Sigmoid colon (tissue), 7 donors: ENCODE measurements around the gene P2RX4. TPM values are rescaled to one million over a fixed set of nuclear protein-coding genes. Genes with fewer than 3 reads are reported as not detected.
"Not testable (repeated sequence)": the region's sequence is repeated elsewhere in the genome, so short reads cannot be mapped to it uniquely, and the experiment has no call there.

Experiments
- DNase-seq: peaks from one replicate; pipeline ENCODE4 v3.0.0-alpha.2; 2019
- H3K27ac ChIP-seq, 4 donors: fragments of 200-600 bp; sonication (generic); one replicate each; pipeline ENCODE4 v1.5.1; 2016 to 2019; ENCODE audit warnings: mild to moderate bottlenecking in 1 of 4
- H3K27me3 ChIP-seq, 3 donors: fragments of 200-600 bp; sonication (generic); one replicate each; pipeline ENCODE4 v1.5.1; 2019; ENCODE audit warnings: mild to moderate bottlenecking in 1 of 3
- H3K36me3 ChIP-seq, 4 donors: fragments of 200-600 bp; sonication (generic); one replicate each; pipeline ENCODE4 v1.5.1; 2016 to 2019
- H3K4me1 ChIP-seq, 4 donors: fragments of 200-600 bp; sonication (generic); one replicate each; pipeline ENCODE4 v1.5.1; 2017 to 2019
- H3K4me3 ChIP-seq, 4 donors: fragments of 200-600 bp; sonication (generic); one replicate each; pipeline ENCODE4 v1.5.1; 2017 to 2019; ENCODE audit warnings: mild to moderate bottlenecking in 2 of 4, moderate library complexity in 1 of 4
- H3K9me3 ChIP-seq, 4 donors: fragments of 200-600 bp in 3 of 4; sonication (generic) in 3 of 4; one replicate each; pipeline versions ENCODE4 v1.5.1 to v1.6.1; 2013 to 2019
- CTCF ChIP-seq, 4 experiments: fragments of 450-650 bp in 3 of 4; fragments of 200-600 bp in 1 of 4; IDR thresholded peaks; one replicate each; pipeline ENCODE4 v1.5.1; 2016 to 2019; ENCODE audit warnings: antibody characterized with exemption in 4 of 4, mild to moderate bottlenecking in 3 of 4, moderate library complexity in 2 of 4
- EP300 ChIP-seq, 4 donors: sonication (generic); formaldehyde crosslinking; IDR thresholded peaks; one replicate each; pipeline ENCODE4 v1.6.1; 2017; ENCODE audit warnings: antibody characterized with exemption in 4 of 4
- POLR2A ChIP-seq, 2 donors: fragments of 450-650 bp; IDR thresholded peaks; one replicate each; pipeline ENCODE4 v1.6.1; 2016; ENCODE audit warnings: antibody characterized with exemption in 2 of 2, mild to moderate bottlenecking in 2 of 2, moderate library complexity in 2 of 2
- POLR2AphosphoS5 ChIP-seq, 4 donors: sonication (generic); formaldehyde crosslinking; IDR thresholded peaks; one replicate each; pipeline ENCODE4 v1.6.1; 2017; ENCODE audit warnings: antibody characterized with exemption in 4 of 4
- WGBS, 2 donors: extraction: QIAGEN DNeasy Blood & Tissue Kit; methylation state at CpG; one replicate each; pipeline ENCODE4 v1.1.7; 2013; 5-methylcytosine and 5-hydroxymethylcytosine counted together
- intact Hi-C: fragments of 100-400 bp; cut with DNase I; formaldehyde crosslinking; loops from one replicate; pipeline ENCODE4 v1.15.1; 2023
- polyA plus RNA-seq, 3 donors: library from polyadenylated mRNA; stranded (reverse); fragments of 200-250 nt; gene quantifications; one replicate each; pipeline ENCODE4 v1.2.3, GENCODE V29; 2013
- total RNA-seq, 4 donors: library from RNA; depleted of rRNA; stranded (reverse); fragments of >200 nt; gene quantifications; one replicate each; pipeline ENCODE4 v1.1.0, GENCODE V29; 2016
- donor health status: healthy with polysubstance abuse.
- donor health status: Bipolar disorder and iron deficiency.
- donor health status: healthy.

P2RX4 gene
- total and polyA plus RNA-seq, 7 donors, result 26.0 to 84.4 (median 36.9) TPM

- H3K27me3 ChIP-seq, result no peaks in the 10 kb centered on the region
- no peak for TF ChIP-seq POLR2AphosphoS5 (IDR thresholded peaks at IDR 0.05)
- no peak for TF ChIP-seq CTCF (IDR thresholded peaks at IDR 0.05)
- no peak for TF ChIP-seq EP300 (IDR thresholded peaks at IDR 0.05)
- TF ChIP-seq POLR2A (IDR thresholded peaks at IDR 0.05), result no peak
- H3K27ac ChIP-seq, result no peak overlapping the region
- DNase-seq, result no peak
- no peaks in the 10 kb centered on the region for H3K36me3 ChIP-seq
- no peak overlapping the region for H3K4me3 ChIP-seq
- 69 to 88% methylated on average over 7 of the region's 7 CpGs for WGBS, 2 donors
- intact Hi-C loops, result loop anchor here (5.0 kb wide), 1 partner anchor 62 kb away; no protein-coding TSS in a partner anchor
- H3K4me1 ChIP-seq, result no peaks in the 10 kb centered on the region
- no peaks in the 10 kb centered on the region for H3K9me3 ChIP-seq
These were observed 11.0 kb upstream of the P2RX4 start for GRCh38 chr12:121198949-121199348.

GRCh38 chr12:121201140-121201539 is 8.8 kb upstream of the P2RX4 start:
- H3K4me3 ChIP-seq, H3K4me1 ChIP-seq, H3K36me3 ChIP-seq, DNase-seq, H3K9me3 ChIP-seq, H3K27me3 ChIP-seq, H3K27ac ChIP-seq: not testable (repeated sequence)
- WGBS, 2 donors, result 90 to 94% methylated on average over 6 of the region's 6 CpGs
- intact Hi-C loops, result loop anchor here (10.0 kb wide), 1 partner anchor 94 kb away; the partner anchor contains the start of gene CAMKK2

DNA sequence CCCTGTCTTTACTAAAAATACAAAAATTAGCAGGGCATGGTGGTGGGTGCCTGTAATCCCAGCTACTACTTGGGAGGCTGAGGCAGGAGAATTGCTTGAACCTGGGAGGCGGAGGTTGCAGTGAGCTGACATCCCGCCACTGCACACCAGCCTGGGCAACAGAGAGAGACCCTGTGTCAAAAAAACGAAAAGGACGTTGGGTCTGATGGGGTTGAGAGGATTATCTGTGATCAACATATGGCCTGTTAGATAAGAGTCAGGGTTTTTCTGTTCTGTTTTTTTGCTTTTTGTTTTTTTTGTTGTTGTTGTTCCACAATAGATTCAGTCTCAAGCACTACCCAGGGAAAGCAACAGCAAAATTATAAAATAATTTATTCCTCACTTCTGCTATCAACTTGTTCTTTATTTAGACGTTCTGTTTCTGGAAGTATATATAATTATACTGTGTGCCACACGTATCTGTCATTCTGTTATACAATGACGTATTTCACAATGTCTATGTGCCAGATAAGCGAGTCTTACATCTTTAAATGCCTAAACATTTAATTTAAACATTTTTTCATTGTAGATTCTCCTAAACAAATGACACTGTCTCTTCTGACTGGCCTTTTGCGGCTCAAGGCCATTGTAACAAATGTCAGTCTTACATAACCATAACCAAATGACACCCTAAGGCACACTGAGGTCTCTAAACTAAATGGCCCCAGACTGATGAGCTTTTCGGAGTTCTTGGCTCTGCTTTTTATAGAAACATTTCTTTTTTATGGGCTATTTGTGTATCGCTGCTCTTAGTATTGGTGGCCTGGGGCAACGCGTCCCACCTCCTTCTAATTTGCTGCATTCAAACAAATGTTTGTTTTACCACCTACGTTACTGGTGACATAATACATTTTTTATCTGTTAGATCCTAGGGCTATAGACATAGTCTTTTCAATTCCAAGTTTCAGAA is 7.2 kb upstream of the P2RX4 start:
- intact Hi-C loops, result loop anchor here (10.0 kb wide), 1 partner anchor 92 kb away; the partner anchor contains the start of gene CAMKK2
- no peaks in the 10 kb centered on the region for H3K4me1 ChIP-seq
- no peak for DNase-seq
- TF ChIP-seq POLR2AphosphoS5 (IDR thresholded peaks at IDR 0.05) (no peak), EP300 (IDR thresholded peaks at IDR 0.05) (no peak), POLR2A (IDR thresholded peaks at IDR 0.05) (no peak), CTCF (IDR thresholded peaks at IDR 0.05) (no peak)
- H3K36me3 ChIP-seq, result no peaks in the 10 kb centered on the region
- H3K4me3 ChIP-seq, result no peak overlapping the region
- no peaks in the 10 kb centered on the region for H3K27me3 ChIP-seq
- no peak overlapping the region for H3K27ac ChIP-seq
- 73 to 82% methylated on average over 14 of the region's 14 CpGs for WGBS, 2 donors
- H3K9me3 ChIP-seq, result no peaks in the 10 kb centered on the region

DNA sequence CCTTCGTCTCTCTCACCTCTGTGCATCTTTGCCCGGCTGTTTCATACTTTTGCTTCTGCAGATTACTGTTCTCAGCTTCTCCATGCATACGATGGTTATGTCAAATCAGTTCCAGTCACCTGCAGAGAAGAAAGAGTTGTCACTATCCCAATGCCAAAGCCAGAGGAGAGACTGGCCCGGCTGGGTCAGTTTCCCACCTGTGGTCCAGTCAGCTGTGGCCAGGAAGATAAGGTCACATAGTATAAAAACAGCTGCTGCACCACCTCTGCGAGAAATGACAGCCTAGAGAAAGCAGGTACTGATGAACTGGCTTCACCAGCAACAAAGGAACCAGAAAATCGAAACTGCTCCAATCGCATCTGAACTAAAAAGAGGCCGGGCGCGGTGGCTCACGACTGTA is 6.4 kb upstream of the P2RX4 start:
- WGBS, 2 donors, result 82 to 88% methylated on average over 11 of the region's 11 CpGs
- intact Hi-C loops, result loop anchor here (10.0 kb wide), 1 partner anchor 91 kb away; the partner anchor contains the start of gene CAMKK2
- TF ChIP-seq EP300 (IDR thresholded peaks at IDR 0.05) (no peak), CTCF (IDR thresholded peaks at IDR 0.05) (no peak), POLR2AphosphoS5 (IDR thresholded peaks at IDR 0.05) (no peak), POLR2A (IDR thresholded peaks at IDR 0.05) (no peak)
- no peaks in the 10 kb centered on the region for H3K27me3 ChIP-seq
- H3K27ac ChIP-seq, result no peak overlapping the region
- H3K36me3 ChIP-seq, result no peaks in the 10 kb centered on the region
- no peak overlapping the region for H3K4me3 ChIP-seq
- H3K9me3 ChIP-seq, result no peaks in the 10 kb centered on the region
- no peak for DNase-seq
- H3K4me1 ChIP-seq, result no peaks in the 10 kb centered on the region

DNA sequence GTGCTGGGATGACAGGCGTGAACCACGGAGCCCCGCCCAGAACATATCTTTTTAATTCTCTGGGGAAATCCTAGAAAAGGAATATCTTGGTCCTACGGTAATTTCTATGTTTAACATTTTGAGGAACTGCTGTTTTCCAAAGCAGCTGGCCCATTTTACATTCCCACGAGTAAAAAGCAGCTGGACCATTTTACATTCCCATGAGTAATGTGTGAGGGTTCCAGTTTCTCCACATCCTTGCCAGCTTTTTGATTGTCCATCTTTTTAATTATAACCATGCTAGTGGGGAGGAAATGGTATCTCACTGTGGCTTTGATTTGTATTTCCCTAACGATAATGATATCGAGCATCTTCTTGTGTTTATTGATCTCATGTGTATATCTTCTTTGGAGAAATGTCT is 4.4 kb upstream of the P2RX4 start:
- no peak overlapping the region for H3K4me3 ChIP-seq
- H3K27me3 ChIP-seq, result no peaks in the 10 kb centered on the region
- H3K9me3 ChIP-seq, result no peaks in the 10 kb centered on the region
- TF ChIP-seq EP300 (IDR thresholded peaks at IDR 0.05), result no peak
- no peak for TF ChIP-seq CTCF (IDR thresholded peaks at IDR 0.05)
- no peak for TF ChIP-seq POLR2AphosphoS5 (IDR thresholded peaks at IDR 0.05)
- 84 to 89% methylated on average over 7 of the region's 7 CpGs for WGBS, 2 donors
- DNase-seq, result no peak
- no peaks in the 10 kb centered on the region for H3K36me3 ChIP-seq
- intact Hi-C loops, result loop anchor here (10.0 kb wide), 1 partner anchor 89 kb away; the partner anchor contains the start of gene CAMKK2
- H3K27ac ChIP-seq, result no peak overlapping the region
- peaks cover 0 to 5% (median 3%) of the 10 kb centered on the region in 4 donors for H3K4me1 ChIP-seq

DNA sequence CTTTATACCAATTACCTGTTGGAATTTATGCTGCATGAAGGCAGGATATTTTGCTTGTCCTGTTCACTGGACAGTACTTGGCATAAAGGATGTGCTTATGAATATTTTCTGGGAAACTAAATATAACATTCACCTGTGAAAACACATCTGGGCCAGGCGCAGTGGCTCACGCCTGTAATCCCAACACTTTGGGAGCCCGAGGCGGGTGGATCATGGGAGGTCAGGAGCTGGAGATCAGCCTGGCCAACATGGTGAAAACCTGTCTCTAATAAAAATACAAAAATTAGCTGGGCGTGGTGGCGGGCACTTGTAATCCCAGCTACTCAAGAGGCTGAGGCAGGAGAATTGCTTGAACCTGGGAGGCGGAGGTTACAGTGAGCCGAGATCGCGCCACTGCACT is 1.4 kb upstream of the P2RX4 start:
- H3K27ac ChIP-seq, H3K9me3 ChIP-seq, DNase-seq, H3K27me3 ChIP-seq, H3K36me3 ChIP-seq, H3K4me3 ChIP-seq: not testable (repeated sequence)
- WGBS, 2 donors, result 96 to 98% methylated on average over 10 of the region's 10 CpGs
- intact Hi-C loops, result loop anchor here (10.0 kb wide), 1 partner anchor 86 kb away; the partner anchor contains the start of gene CAMKK2
- peaks cover 0 to 16% (median 9%) of the 10 kb centered on the region in 4 donors for H3K4me1 ChIP-seq
